ENCODE data around the gene CRYBA4.

The CRYBA4 gene

DNA sequence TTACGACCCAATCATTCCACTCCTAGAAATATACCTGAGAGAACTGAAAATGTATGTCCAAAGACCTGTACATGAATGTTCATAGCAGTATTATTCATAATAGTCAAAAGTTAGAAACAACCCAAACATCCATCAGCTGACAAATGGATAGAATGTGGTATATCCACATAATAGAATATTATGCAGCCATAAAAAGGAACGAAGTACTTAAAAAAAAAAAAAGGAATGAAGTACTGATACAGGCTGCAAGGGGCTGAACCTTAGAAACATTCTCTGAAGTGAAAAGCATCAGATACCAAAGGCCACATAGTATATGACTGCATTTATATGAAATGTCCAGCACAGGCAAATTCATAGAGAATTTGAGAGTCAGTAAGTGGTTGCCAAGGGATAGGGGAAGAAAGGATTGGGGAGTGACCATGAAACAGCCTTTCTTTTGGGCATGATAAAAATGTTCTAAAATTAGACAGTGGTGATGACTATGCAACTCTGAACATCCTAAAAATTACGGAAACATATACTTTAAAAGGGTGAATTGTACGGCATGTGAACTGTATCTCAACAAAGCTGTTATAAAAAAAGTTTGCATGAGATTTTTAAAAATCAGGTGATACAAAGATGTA, 33.7 kb upstream of the CRYBA4 start:
- no peaks in the 10 kb centered on the region for H3K36me3 ChIP-seq (replicated peaks)
- peaks cover 5% of the 10 kb centered on the region for H3K27me3 ChIP-seq (ENCODE audit: low read depth)
- in situ Hi-C loops (cut with MboI; ENCODE audit: low sequenced_read_pairs), result no loop called here
- H3K9me3 ChIP-seq, result 0 out of 2 replicates have a peak, but pooled peaks cover 3% of the 10 kb centered on the region
- no peak overlapping the region for H3K4me3 ChIP-seq
- DNase-seq (ENCODE audit: low spot score in 2 of 2), result no peak
- peaks cover 7% of the 10 kb centered on the region for H3K4me1 ChIP-seq

- no peaks in the 10 kb centered on the region for H3K36me3 ChIP-seq (replicated peaks)
- 0 out of 2 replicates have a peak, but pooled peaks cover 3% of the 10 kb centered on the region for H3K9me3 ChIP-seq
- no peak for DNase-seq (ENCODE audit: low spot score in 2 of 2)
- peaks cover 8% of the 10 kb centered on the region for H3K27me3 ChIP-seq (ENCODE audit: low read depth)
- H3K4me3 ChIP-seq, result peak overlapping the region; percentile 63
- in situ Hi-C loops (cut with MboI; ENCODE audit: low sequenced_read_pairs), result no loop called here
- peaks cover 7% of the 10 kb centered on the region for H3K4me1 ChIP-seq
Observed at GRCh38 chr22:26588729-26589366, 32.9 kb upstream of the CRYBA4 start.

DNA sequence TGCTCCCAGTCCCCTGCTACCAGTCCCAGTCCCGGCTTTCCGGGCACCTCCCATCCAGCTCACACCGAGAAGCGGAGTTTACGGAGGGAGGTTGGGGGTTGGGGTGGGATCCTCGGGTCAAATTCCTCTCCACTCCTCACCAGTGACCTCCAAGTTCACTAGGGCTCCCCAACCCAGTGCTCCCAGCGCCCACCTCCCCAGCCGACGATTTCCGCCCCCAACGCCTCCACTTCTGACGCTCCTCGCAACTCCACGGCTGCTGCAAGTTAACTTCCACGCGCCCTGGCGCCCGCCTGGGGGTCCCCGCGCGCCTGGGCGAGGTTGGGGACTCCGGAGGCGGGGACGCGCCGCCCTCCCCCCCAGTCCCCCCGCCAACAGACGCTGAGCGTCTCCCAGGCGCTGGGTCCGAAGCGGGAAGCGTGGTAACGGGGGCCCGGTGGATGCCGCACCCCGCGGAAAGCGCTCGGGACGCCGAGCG, 32.4 kb upstream of the CRYBA4 start:
- H3K4me3 ChIP-seq, result peak overlapping the region; percentile 63
- in situ Hi-C loops (cut with MboI; ENCODE audit: low sequenced_read_pairs), result no loop called here
- peaks cover 7% of the 10 kb centered on the region for H3K4me1 ChIP-seq
- 0 out of 2 replicates have a peak, but pooled peaks cover 3% of the 10 kb centered on the region for H3K9me3 ChIP-seq
- no peaks in the 10 kb centered on the region for H3K36me3 ChIP-seq (replicated peaks)
- H3K27me3 ChIP-seq (ENCODE audit: low read depth), result peaks cover 10% of the 10 kb centered on the region
- peak in 1 of 2 experiments; percentile 61 for DNase-seq (ENCODE audit: low spot score in 2 of 2)

- H3K9me3 ChIP-seq, result 0 out of 2 replicates have a peak, but pooled peaks cover 3% of the 10 kb centered on the region
- H3K4me3 ChIP-seq, result peak within 1 kb of the TSS; percentile 63
- in situ Hi-C loops (cut with MboI; ENCODE audit: low sequenced_read_pairs), result no loop called here
- H3K4me1 ChIP-seq, result peaks cover 7% of the 10 kb centered on the region
- DNase-seq (ENCODE audit: low spot score in 2 of 2), result peak; percentile 50 to 83
- peaks cover 14% of the 10 kb centered on the region for H3K27me3 ChIP-seq (ENCODE audit: low read depth)
- no peaks in the 10 kb centered on the region for H3K36me3 ChIP-seq (replicated peaks)
Observed at GRCh38 chr22:26589845-26590736, 31.7 kb upstream of the CRYBA4 start, which contains the start of gene TPST2. TSS of gene TPST2 (minus strand) at chr22:26590132. CDS start at chr22:26541630, 48,502 bp downstream.

- Histone ChIP-seq H3K27me3 (ENCODE audit: low read depth) (peaks cover 30% of the 10 kb centered on the region), H3K4me3 (no peak overlapping the region), H3K4me1 (peaks cover 7% of the 10 kb centered on the region), H3K36me3 (replicated peaks) (no peaks in the 10 kb centered on the region), H3K9me3 (0 out of 2 replicates have a peak, but pooled peaks cover 3% of the 10 kb centered on the region)
- DNase-seq (ENCODE audit: low spot score in 2 of 2), result no peak
- in situ Hi-C loops (cut with MboI; ENCODE audit: low sequenced_read_pairs), result no loop called here
Observed at GRCh38 chr22:26592421-26592891, 29.3 kb upstream of the CRYBA4 start.

DNA sequence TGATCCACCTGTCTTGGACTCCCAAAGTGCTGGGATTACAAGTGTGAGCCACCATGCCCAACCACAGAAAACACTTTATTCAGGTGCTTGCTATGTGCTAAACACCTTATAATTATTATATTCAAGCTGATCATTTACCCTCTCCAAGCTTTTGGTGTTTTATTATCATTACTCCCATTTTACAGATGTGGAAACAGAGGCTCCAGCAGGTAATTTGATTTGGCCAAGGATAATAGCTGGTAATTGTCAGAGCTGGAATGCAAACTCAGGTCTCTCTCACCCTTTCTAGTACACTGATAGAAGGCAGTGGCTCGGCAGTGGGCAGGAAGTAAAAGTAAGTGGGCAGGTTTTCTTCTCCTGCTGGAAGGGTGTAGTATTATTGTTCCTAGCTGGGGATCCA, 28.0 kb upstream of the CRYBA4 start:
- Histone ChIP-seq H3K4me1 (peaks cover 7% of the 10 kb centered on the region), H3K9me3 (no peaks in the 10 kb centered on the region), H3K4me3 (no peak overlapping the region), H3K27me3 (ENCODE audit: low read depth) (peaks cover 40% of the 10 kb centered on the region), H3K36me3 (replicated peaks) (no peaks in the 10 kb centered on the region)
- in situ Hi-C loops (cut with MboI; ENCODE audit: low sequenced_read_pairs), result no loop called here
- no peak for DNase-seq (ENCODE audit: low spot score in 2 of 2)

GRCh38 chr22:26597026-26597425, 24.7 kb upstream of the CRYBA4 start:
- no peaks in the 10 kb centered on the region for H3K36me3 ChIP-seq (replicated peaks)
- DNase-seq (ENCODE audit: low spot score in 2 of 2), result no peak
- H3K4me1 ChIP-seq, result no peaks in the 10 kb centered on the region
- H3K9me3 ChIP-seq, result no peaks in the 10 kb centered on the region
- in situ Hi-C loops (cut with MboI; ENCODE audit: low sequenced_read_pairs), result no loop called here
- H3K4me3 ChIP-seq, result no peak overlapping the region
- H3K27me3 ChIP-seq (ENCODE audit: low read depth), result peaks cover 69% of the 10 kb centered on the region

DNA sequence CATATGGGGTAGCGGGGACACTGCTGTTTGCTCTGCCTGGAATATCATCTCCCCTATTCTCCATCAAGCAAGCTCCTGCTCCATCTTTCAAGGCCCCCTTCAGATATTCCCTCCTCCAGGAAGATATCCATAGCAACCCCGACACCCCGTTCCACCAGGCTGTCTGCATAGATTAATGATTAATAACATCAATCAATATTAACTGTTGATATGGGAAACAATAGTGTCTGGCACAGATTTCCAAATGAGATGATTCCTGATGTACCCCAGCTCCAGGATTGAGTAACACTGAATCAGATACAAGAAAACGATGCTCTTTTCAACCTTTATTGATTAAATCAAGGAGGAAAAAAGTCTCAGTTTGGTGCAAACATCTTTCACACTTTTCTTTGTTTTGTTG, 24.3 kb upstream of the CRYBA4 start:
- in situ Hi-C loops (cut with MboI; ENCODE audit: low sequenced_read_pairs), result no loop called here

GRCh38 chr22:26599505-26599904, 22.3 kb upstream of the CRYBA4 start:
- peaks cover 63% of the 10 kb centered on the region for H3K27me3 ChIP-seq (ENCODE audit: low read depth)
- in situ Hi-C loops (cut with MboI; ENCODE audit: low sequenced_read_pairs), result no loop called here
- H3K4me3 ChIP-seq, result no peak overlapping the region
- no peaks in the 10 kb centered on the region for H3K9me3 ChIP-seq
- H3K36me3 ChIP-seq (replicated peaks), result no peaks in the 10 kb centered on the region
- H3K4me1 ChIP-seq, result no peaks in the 10 kb centered on the region
- DNase-seq (ENCODE audit: low spot score in 2 of 2), result no peak

More for the DNA sequence above, 24.3 kb upstream of the CRYBA4 start:
- Histone ChIP-seq H3K36me3 (replicated peaks) (no peaks in the 10 kb centered on the region), H3K4me3 (no peak overlapping the region), H3K9me3 (no peaks in the 10 kb centered on the region), H3K27me3 (ENCODE audit: low read depth) (peaks cover 71% of the 10 kb centered on the region), H3K4me1 (no peaks in the 10 kb centered on the region)
- DNase-seq (ENCODE audit: low spot score in 2 of 2), result no peak

DNA sequence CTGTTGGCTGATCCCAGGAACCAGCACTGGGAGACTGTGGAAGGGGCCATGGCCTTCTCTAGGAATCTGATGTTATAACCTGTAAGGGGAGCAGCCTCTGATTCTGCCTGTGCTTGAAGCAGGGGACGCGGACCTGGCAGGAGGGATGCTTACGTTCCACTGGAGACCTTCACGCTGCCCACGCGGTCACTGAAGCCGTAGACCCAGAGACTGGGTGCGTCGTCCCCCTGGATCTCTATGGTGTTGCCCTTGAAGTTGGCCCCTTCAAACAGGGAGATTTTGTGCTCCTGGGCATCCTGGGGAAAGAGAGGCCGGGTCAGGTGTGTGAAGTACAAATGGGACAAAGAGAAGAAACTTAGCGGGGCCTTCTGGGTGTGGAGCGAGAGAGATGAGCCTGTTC, 20.0 kb upstream of the CRYBA4 start:
- H3K9me3 ChIP-seq, result no peaks in the 10 kb centered on the region
- H3K36me3 ChIP-seq (replicated peaks), result no peaks in the 10 kb centered on the region
- no peaks in the 10 kb centered on the region for H3K4me1 ChIP-seq
- in situ Hi-C loops (cut with MboI; ENCODE audit: low sequenced_read_pairs), result no loop called here
- peaks cover 52% of the 10 kb centered on the region for H3K27me3 ChIP-seq (ENCODE audit: low read depth)
- no peak for DNase-seq (ENCODE audit: low spot score in 2 of 2)
- H3K4me3 ChIP-seq, result no peak overlapping the region

GRCh38 chr22:26602127-26602526, 19.6 kb upstream of the CRYBA4 start:
- H3K27me3 ChIP-seq (ENCODE audit: low read depth), result peaks cover 52% of the 10 kb centered on the region
- no peaks in the 10 kb centered on the region for H3K36me3 ChIP-seq (replicated peaks)
- no peaks in the 10 kb centered on the region for H3K9me3 ChIP-seq
- H3K4me3 ChIP-seq, result no peak overlapping the region
- H3K4me1 ChIP-seq, result no peaks in the 10 kb centered on the region
- DNase-seq (ENCODE audit: low spot score in 2 of 2), result no peak
- in situ Hi-C loops (cut with MboI; ENCODE audit: low sequenced_read_pairs), result no loop called here

- H3K4me3 ChIP-seq, result no peak overlapping the region
- H3K27me3 ChIP-seq (ENCODE audit: low read depth), result peaks cover 42% of the 10 kb centered on the region
- in situ Hi-C loops (cut with MboI; ENCODE audit: low sequenced_read_pairs), result no loop called here
- no peaks in the 10 kb centered on the region for H3K9me3 ChIP-seq
- no peaks in the 10 kb centered on the region for H3K36me3 ChIP-seq (replicated peaks)
- peaks cover 10% of the 10 kb centered on the region for H3K4me1 ChIP-seq
- no peak for DNase-seq (ENCODE audit: low spot score in 2 of 2)
Observed at GRCh38 chr22:26604368-26604767, 17.4 kb upstream of the CRYBA4 start.

DNA sequence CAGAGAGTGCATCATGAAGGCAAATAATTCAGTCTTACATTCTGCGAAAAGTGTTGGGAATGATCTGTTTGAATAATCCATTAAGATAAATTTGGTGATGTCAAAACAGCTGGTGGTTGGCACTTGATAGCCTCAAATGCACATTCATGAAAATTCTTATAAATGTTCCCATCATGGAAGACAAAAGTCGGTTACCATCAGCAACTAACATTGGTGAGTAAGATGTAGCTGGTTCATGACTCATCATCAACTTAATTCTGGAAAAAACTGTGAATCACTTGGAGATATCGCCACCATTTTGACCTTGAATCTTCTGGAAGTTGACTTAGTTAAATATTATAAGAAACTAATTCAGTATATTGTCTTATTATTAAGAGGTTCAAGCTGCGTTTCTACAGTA, 15.2 kb upstream of the CRYBA4 start:
- DNase-seq (ENCODE audit: low spot score in 2 of 2), result no peak
- H3K36me3 ChIP-seq (replicated peaks), result no peaks in the 10 kb centered on the region
- peaks cover 10% of the 10 kb centered on the region for H3K4me1 ChIP-seq
- no peaks in the 10 kb centered on the region for H3K9me3 ChIP-seq
- in situ Hi-C loops (cut with MboI; ENCODE audit: low sequenced_read_pairs), result no loop called here
- H3K4me3 ChIP-seq, result no peak overlapping the region
- H3K27me3 ChIP-seq (ENCODE audit: low read depth), result peaks cover 41% of the 10 kb centered on the region
